GM12878 (cell line): Measurements from ENCODE around the gene DOCK2.

ENCODE experiments used
- DPF2 ChIP-seq: fragments of 450-650 bp; IDR thresholded peaks from 2 replicates; pipeline ENCODE4 v1.6.1; 2017; ENCODE audit warnings: mild to moderate bottlenecking
- HCFC1 ChIP-seq: fragments of 150-350 bp; IDR thresholded peaks from 2 replicates; pipeline ENCODE4 v1.6.1; 2014; ENCODE audit warnings: low read length
- LARP7 ChIP-seq: fragments of 450-650 bp; IDR thresholded peaks from 2 replicates; pipeline ENCODE4 v1.6.1; 2017; ENCODE audit warnings: mild to moderate bottlenecking
- USF1 ChIP-seq: IDR thresholded peaks from 2 replicates; pipeline ENCODE4 v1.6.1; 2011; ENCODE audit warnings: borderline replicate concordance, low read depth, mild to moderate bottlenecking, moderate library complexity, mixed read lengths, low read length; ENCODE audit not compliant: insufficient read depth; ENCODE audit errors: extremely low read length

DNA sequence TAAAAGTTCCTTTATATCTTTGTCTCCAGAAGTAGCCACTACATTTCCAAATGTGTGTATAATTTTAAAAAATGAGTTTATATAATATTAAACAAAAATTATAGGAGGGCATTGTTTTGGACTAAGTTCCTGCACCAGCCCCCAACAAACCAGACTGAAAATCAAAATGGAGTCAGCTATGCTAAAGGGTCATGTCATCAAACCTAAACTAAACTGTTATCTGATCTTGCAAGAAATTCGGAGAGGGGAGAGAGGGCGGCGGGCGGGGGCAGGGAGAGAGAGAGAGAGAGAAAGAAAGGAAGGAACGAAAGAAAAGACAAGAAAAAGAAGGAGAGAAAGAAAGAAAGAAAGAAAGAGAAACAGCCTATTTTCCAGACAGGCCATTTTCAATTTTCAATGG, 63.5 kb downstream of the DOCK2 start:
- no peak for TF ChIP-seq USF1
- no peak for TF ChIP-seq LARP7
- no peak for TF ChIP-seq DPF2
- no peak for TF ChIP-seq HCFC1
